Measurements from ENCODE around the gene RBM48. TPM values are rescaled to one million over a fixed set of nuclear protein-coding genes. Genes with fewer than 3 reads are reported as not detected.
"Not testable (repeated sequence)": the region's sequence is repeated elsewhere in the genome, so short reads cannot be mapped to it uniquely, and the experiment has no call there.

RBM48 gene
- total RNA-seq, 2 experiments from 2014 or later: 11.5 to 13.4 TPM

DNA sequence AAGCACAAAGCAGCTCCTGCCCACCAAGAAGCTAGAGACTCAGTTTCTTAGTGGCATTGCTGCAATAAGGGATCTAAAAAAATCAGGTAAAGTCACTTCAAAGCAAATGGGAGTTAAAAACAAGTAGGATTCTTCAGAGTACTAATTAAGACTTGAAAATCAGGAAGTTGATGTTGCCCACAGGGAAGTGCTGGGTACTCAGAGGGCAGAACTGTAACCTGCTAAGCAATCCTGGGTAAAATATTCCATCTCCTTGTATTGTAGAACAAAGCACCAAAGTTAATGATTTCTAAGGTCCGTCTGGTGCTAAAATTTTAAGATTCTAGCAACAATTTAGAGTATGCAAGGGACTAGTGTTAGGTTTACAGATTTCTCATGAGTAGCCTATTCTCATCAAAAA, 8.6 kb upstream of the RBM48 start:
- CTCF ChIA-PET: no interaction called here
- Mint-ChIP-seq H3K27me3 (no peaks in the 10 kb centered on the region), H3K9me3 (no peaks in the 10 kb centered on the region), H3K36me3 (ENCODE audit: low read depth) (peaks cover 7% of the 10 kb centered on the region), H3K4me3 (no peak overlapping the region), H3K4me1 (ENCODE audit: low read depth) (peaks cover 8% of the 10 kb centered on the region), H3K27ac (no peak overlapping the region)
- ATAC-seq: no peak
- POLR2A ChIA-PET: no interaction called here
- TF ChIP-seq, protein P1, sequence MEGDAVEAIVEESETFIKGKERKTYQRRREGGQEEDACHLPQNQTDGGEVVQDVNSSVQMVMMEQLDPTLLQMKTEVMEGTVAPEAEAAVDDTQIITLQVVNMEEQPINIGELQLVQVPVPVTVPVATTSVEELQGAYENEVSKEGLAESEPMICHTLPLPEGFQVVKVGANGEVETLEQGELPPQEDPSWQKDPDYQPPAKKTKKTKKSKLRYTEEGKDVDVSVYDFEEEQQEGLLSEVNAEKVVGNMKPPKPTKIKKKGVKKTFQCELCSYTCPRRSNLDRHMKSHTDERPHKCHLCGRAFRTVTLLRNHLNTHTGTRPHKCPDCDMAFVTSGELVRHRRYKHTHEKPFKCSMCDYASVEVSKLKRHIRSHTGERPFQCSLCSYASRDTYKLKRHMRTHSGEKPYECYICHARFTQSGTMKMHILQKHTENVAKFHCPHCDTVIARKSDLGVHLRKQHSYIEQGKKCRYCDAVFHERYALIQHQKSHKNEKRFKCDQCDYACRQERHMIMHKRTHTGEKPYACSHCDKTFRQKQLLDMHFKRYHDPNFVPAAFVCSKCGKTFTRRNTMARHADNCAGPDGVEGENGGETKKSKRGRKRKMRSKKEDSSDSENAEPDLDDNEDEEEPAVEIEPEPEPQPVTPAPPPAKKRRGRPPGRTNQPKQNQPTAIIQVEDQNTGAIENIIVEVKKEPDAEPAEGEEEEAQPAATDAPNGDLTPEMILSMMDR (IDR thresholded peaks at IDR 0.05): no peak
- no peak for DNase-seq
- intact Hi-C loops (cut with micrococcal nuclease): no loop called here

DNA sequence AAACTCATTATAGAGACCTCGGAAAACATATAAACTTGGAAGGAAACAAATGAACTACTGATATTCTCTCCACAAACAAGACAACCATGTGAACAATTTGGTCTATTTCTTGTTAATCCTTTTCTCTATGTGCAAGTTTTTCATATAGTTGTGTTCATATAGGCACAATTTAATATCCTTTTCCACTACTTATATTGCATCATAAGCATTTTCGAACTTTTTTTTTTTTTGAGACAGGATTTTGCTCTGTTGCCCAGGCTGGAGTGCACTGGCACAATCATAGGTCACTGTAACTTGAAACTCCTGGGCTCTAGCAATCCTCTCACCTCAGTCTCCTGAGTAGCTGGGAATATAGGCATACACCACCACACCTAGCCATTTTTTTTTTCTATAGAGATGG, 5.5 kb upstream of the RBM48 start:
- TF ChIP-seq, protein P1 (IDR thresholded peaks at IDR 0.05): no peak
- intact Hi-C loops (cut with micrococcal nuclease): no loop called here
- Mint-ChIP-seq H3K9me3 (no peaks in the 10 kb centered on the region), H3K4me3 (no peak overlapping the region), H3K27ac (no peak overlapping the region), H3K4me1 (ENCODE audit: low read depth) (peaks cover 11% of the 10 kb centered on the region), H3K27me3 (no peaks in the 10 kb centered on the region), H3K36me3 (ENCODE audit: low read depth) (no peaks in the 10 kb centered on the region)
- ATAC-seq: no peak
- ChIA-PET POLR2A (no interaction called here), CTCF (no interaction called here)
- DNase-seq: no peak

DNA sequence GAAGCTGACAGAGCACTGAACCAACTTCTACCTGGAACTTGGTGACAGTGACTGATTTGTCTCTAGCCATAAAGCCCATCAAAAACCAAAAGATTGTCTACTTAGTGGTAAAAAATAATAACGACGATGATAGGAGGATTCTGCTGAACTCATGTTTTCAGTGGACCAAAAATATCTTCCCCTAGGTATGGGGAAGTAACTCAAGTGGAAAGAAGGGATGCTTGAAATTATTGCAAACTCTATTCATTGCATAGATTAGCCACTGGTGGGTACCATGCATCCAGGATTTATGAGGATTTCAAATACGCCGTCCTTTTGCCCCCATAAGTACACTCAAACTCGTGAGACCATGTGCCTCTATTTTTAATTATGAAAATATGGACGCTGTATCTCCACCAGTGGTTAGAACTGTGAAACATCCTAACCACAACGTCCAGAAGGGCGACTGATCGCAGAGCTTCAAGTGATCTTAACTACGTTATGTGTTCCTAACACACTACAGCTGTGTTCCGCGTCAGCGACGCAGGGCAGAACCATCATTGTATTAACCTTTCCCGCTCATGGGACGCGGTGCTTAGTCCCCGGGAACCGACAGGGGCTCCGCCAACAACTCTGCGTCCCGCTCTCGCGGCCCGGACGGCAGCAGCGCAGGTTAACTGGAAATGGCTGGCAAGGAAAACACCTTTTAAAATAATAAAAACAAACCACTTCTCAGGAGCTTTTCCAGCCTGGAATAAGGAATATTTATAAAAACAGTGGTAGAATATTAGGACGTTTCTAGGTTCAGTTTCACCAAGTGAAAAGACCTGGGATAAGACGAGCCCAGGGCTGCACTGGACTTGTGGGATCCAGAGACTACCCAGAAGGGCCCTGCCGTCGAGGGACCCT, 1.1 kb upstream of the RBM48 start:
- peak overlapping the region; percentile 84 for H3K4me3 Mint-ChIP-seq
- peak; percentile 78 for DNase-seq
- POLR2A ChIA-PET: interaction anchor here (0.6 to 3.3 kb wide), 10 partner anchors 12 to 426 kb away, joined by 3 to 14 read pairs (median 4); partner anchors contain the start of genes CYP51A1 and FAM133B
- no peaks in the 10 kb centered on the region for H3K9me3 Mint-ChIP-seq
- H3K27me3 Mint-ChIP-seq: no peaks in the 10 kb centered on the region
- peak; percentile 25 for ATAC-seq
- CTCF ChIA-PET: interaction anchor here (1.0 to 1.7 kb wide), 7 partner anchors 9 to 84 kb away, joined by 3 to 10 read pairs (median 4); partner anchors contain the start of gene GATAD1
- TF ChIP-seq, protein P1 (IDR thresholded peaks at IDR 0.05): peak; percentile 28
- H3K4me1 Mint-ChIP-seq (ENCODE audit: low read depth): peaks cover 25% of the 10 kb centered on the region
- peaks cover 14% of the 10 kb centered on the region for H3K36me3 Mint-ChIP-seq (ENCODE audit: low read depth)
- peak overlapping the region; percentile 93 for H3K27ac Mint-ChIP-seq
- intact Hi-C loops (cut with micrococcal nuclease): loop anchor here (5.0 kb wide), 1 partner anchor 60 kb away; no protein-coding TSS in a partner anchor

DNA sequence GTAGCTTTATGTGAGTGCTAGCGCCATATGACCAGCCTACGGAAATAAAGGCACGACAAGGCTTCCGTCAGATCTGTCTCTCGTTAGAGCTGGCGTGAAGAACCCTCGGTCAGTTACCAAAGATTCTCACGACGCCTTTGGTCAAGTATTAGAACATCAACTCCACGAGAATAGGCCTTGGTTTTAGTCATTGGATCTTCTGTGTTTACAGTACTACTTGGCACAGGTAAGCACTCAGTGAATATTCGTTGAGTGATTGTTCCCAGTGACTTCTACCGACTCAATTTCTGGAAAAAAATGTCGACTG, 316 bp downstream of the RBM48 start:
- H3K27me3 Mint-ChIP-seq: no peaks in the 10 kb centered on the region
- peaks cover 24% of the 10 kb centered on the region for H3K36me3 Mint-ChIP-seq (ENCODE audit: low read depth)
- no peak for DNase-seq
- H3K4me3 Mint-ChIP-seq: peak overlapping the region; percentile 84
- no peak for ATAC-seq
- ChIA-PET POLR2A (interaction anchor here (0.7 to 3.3 kb wide), 6 partner anchors 11 to 301 kb away, joined by 3 to 14 read pairs (median 6); partner anchors contain the start of gene FAM133B), CTCF (interaction anchor here (0.6 to 1.7 kb wide), 13 partner anchors 10 to 396 kb away, joined by 3 to 10 read pairs (median 3); partner anchors contain the start of gene GATAD1)
- peak overlapping the region; percentile 98 for H3K27ac Mint-ChIP-seq
- no peaks in the 10 kb centered on the region for H3K9me3 Mint-ChIP-seq
- intact Hi-C loops (cut with micrococcal nuclease): loop anchor here (5.0 kb wide), 1 partner anchor 58 kb away; no protein-coding TSS in a partner anchor
- TF ChIP-seq, protein P1 (IDR thresholded peaks at IDR 0.05): no peak
- peaks cover 26% of the 10 kb centered on the region for H3K4me1 Mint-ChIP-seq (ENCODE audit: low read depth)

DNA sequence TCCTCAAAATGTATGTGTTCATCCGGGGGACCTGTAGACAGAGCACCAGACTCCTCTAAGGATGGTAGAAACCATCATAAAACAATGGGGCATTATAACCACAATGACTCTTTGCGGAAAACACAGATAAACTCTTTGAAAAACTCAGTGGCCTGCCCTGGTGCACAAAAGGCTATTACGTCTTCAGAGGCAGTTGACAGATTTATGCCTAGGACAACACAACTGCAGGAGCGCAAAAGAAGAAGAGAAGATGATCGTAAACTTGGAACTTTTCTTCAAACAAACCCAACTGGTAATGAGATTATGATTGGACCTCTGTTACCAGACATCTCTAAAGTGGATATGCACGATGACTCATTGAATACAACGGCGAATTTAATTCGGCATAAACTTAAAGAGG, 6.0 kb downstream of the RBM48 start:
- H3K4me1 Mint-ChIP-seq (ENCODE audit: low read depth): peaks cover 22% of the 10 kb centered on the region
- TF ChIP-seq, protein P1 (IDR thresholded peaks at IDR 0.05): no peak
- ATAC-seq (no peak), DNase-seq (no peak)
- intact Hi-C loops (cut with micrococcal nuclease): no loop called here
- H3K27ac Mint-ChIP-seq: peak overlapping the region; percentile 31
- H3K9me3 Mint-ChIP-seq: no peaks in the 10 kb centered on the region
- H3K27me3 Mint-ChIP-seq: no peaks in the 10 kb centered on the region
- CTCF ChIA-PET: no interaction called here
- POLR2A ChIA-PET: no interaction called here
- H3K36me3 Mint-ChIP-seq (ENCODE audit: low read depth): peaks cover 37% of the 10 kb centered on the region
- H3K4me3 Mint-ChIP-seq: no peak overlapping the region

DNA sequence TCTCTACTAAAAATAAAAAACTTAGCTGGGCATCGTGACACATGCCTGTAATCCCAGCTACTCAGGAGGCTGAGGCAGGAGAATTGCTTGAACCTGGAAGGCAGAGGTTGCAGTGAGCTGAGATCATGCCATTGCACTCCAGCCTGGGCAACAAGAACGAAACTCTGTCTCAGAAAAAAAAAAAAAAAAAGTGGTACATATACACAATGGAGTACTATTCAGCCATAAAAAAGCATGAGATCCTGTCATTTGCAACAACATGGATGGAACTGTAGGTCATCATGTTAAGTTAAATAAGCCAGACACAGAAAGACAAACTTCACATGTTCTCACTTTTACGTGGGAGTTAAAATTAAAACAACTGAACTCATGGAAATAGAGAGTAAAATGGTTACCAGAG, 14.9 kb downstream of the RBM48 start:
- H3K4me1 Mint-ChIP-seq (ENCODE audit: low read depth); ATAC-seq; H3K27me3 Mint-ChIP-seq; CTCF ChIA-PET; H3K9me3 Mint-ChIP-seq; DNase-seq; H3K4me3 Mint-ChIP-seq; H3K36me3 Mint-ChIP-seq (ENCODE audit: low read depth); intact Hi-C loops (cut with micrococcal nuclease); H3K27ac Mint-ChIP-seq; POLR2A ChIA-PET: not testable (repeated sequence)

DNA sequence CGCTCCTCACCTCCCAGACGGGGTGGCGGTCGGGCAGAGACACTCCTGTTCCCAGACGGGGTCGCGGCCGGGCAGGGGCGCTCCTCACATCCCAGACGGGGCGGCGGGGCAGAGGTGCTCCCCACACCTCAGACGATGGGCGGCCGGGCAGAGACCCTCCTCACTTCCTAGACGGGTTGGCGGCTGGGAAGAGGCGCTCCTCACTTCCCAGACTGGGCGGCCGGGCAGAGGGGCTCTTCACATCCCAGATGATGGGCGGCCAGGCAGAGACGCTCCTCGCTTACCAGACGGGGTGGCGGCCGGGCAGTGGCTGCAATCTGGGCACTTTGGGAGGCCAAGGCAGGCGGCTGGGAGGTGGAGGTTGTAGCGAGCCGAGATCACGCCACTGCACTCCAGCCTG, 16.5 kb downstream of the RBM48 start:
- ATAC-seq; H3K36me3 Mint-ChIP-seq (ENCODE audit: low read depth); H3K9me3 Mint-ChIP-seq; H3K4me1 Mint-ChIP-seq (ENCODE audit: low read depth); intact Hi-C loops (cut with micrococcal nuclease); H3K27me3 Mint-ChIP-seq; H3K4me3 Mint-ChIP-seq; POLR2A ChIA-PET; DNase-seq; CTCF ChIA-PET; H3K27ac Mint-ChIP-seq: not testable (repeated sequence)
